GM18870 (cell line): ENCODE measurements around the gene IL19.
"Not testable (repeated sequence)": the region's sequence is repeated elsewhere in the genome, so short reads cannot be mapped to it uniquely, and the experiment has no call there.

Source experiments
- ATAC-seq: cut with Tn5 transposase; IDR thresholded peaks from one replicate; pipeline ENCODE4 v1.9.1; 2021; ENCODE audit warnings: moderate library complexity; ENCODE audit not compliant: unreplicated experiment

IL19 gene

DNA sequence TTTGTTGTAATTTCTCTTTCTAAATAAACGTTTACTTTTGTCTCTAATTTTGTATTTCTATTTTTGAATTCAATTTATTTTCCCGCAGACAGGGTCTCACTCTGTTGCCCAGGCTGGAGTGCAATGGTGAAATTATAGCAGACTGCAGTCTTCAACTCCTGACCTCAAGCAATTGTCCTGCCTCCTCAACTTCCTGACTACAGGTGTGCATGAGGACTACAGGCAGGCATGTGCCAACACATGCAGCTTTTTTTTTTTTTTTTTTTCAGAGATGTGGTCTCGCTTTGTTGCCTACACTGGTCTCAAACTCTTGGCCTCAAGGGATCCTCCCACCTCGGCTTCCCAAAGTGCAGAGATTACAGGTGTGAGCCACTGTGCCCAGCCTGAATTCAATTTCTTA lies 58.2 kb downstream of the IL19 start:
- no peak for ATAC-seq

DNA sequence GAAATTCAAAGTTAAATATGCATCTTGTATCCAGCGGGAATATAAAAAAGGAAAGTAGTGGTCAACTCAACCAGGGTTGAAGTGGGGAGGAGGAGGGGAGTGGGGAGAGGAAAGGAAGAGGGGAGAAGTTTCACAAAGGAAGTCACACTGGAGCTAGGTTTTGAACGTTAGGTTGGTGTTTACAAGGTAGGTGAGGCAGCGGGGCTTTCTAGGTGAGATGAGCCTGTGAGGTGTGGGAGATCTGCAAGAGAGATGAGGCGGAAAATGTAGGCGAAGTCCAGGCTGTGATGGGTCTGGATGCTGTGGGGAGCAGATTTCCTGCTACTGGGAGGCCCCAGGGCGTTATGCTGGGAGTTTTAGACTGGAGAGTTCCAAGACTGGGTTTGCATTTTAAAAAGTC lies 58.7 kb downstream of the IL19 start:
- ATAC-seq, result no peak

DNA sequence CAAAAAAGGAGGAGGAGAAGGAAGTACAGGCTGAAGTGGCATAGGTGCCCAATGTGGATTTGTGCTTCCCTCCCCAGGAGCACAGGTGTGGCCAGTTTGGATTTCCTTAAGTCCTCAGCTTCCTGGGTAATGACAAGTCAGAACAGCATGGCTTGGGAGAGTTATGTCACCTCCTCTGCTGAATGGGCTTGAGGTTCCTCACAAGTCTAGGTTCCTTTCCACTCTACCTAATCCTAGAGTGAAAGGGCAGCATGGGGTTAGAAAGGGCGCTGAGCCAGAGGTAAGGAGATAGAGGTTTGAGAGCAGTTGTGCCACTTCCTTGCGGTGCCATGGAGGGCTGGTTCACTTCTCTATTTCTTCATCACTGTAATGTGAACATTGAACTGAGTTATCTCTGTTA lies 59.3 kb downstream of the IL19 start:
- no peak for ATAC-seq

- no peak for ATAC-seq
Observed at GRCh38 chr1:206831650-206832049, 61.1 kb downstream of the IL19 start.

- no peak for ATAC-seq
Observed at GRCh38 chr1:206832352-206832880, 61.8 kb downstream of the IL19 start.

GRCh38 chr1:206833106-206833680 lies 62.6 kb downstream of the IL19 start:
- no peak for ATAC-seq

DNA sequence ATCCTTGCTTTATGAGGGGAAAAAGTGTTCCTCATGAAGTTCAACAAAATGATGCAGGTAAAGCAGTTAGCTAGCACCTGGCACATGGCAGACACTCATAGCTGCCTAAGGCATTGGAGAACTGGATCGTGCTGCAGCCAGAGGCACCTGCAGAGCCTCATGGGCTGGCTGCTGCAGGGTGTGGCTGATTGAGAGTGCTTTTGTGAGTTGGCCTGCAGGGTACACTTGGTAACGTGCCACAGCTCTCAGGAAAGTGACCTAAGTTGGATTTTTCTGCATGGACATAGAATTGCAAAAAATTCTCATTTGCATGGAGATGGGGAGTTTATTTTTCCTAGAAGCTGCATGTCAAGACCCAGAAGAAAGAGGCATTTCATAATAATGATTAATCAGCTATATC lies 63.2 kb downstream of the IL19 start:
- no peak for ATAC-seq

GRCh38 chr1:206834217-206834616 lies 63.6 kb downstream of the IL19 start:
- ATAC-seq, result no peak

GRCh38 chr1:206834711-206835110 lies 64.1 kb downstream of the IL19 start:
- no peak for ATAC-seq

- no peak for ATAC-seq
Observed at GRCh38 chr1:206835186-206835585, 64.6 kb downstream of the IL19 start.

DNA sequence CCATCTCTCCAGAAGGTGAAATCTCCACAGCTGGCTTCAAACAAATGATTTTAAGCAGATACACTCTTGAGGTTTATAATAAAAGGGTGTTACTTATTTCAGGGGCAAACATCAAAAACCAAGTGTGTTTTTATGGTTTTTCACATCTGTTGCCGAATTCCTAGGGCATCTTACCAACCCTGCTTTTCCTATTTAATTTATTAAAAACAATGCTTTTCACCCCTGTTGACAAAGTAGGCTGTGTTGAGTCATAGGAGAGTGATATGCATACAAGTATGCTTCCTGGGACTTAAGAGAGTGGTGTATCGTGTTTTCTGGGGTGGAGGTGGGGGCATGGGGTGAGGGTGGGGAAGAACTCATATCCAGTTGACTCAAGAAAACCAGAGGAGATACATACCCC lies 65.5 kb downstream of the IL19 start:
- no peak for ATAC-seq

GRCh38 chr1:206839006-206839560 lies 68.5 kb downstream of the IL19 start:
- ATAC-seq, result no peak

DNA sequence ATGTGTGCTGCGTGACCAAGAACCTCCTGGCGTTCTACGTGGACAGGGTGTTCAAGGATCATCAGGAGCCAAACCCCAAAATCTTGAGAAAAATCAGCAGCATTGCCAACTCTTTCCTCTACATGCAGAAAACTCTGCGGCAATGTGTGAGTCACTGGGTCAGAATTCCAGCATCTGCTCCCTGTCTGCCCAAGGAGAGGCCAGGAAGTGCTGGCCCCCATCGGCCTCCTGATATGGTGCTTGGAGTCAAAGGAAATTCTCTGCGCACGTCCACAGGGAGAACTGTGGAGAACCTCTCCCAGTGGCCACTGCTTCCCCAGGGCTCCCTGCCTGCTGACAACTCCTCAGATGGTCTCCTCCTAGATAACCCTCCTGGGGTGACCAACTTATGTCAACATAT lies 69.3 kb downstream of the IL19 start:
- ATAC-seq, result no peak

DNA sequence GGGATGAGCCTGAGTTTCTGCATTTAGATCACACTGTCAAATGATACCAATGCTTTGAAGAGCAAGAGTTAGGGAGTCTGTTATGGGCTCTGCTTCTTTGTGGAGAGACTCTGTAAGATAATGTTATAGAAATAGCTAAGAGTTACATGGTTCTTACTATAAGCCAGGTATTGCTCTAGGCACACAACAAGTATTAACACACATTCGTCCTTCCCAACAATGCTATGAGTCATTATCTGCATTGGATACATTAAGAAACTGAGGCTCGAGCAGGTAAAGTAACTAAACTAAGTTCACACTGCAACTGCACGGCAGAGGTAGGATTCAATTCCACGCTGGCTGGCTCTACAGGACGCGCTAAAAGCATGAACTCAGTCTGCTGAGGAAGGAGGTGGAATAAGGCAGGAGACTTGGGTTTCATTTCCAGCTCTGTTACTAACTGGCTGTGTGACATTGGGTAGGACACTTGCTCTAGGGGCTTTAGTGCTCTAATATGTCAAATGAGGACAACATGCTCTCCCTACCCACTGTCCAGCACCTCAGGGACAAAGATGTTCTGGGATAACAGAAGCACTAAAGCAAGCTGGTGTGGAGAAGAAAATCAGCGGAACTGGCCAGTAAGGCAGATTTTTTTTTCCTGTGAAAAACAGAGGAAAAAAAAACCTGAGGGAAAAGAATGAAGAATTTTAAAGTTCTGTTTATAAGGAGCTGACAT lies 71.2 kb downstream of the IL19 start:
- ATAC-seq, result no peak

DNA sequence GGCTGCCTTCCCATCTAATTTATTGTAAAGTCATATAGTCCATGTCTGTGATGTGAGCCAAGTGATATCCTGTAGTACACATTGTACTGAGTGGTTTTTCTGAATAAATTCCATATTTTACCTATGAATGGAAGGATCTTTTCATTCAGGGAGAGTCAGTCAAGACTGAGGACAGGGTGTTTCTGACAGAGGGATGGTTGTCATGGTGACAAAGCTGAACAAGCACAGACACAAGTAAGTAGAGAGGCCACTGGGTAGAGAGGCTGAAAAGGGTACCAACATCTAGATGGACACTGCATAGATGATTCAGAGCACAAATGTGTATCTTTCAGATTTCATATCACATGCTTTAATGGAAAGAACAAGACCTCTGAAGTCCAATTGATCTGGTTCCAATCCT lies 72.3 kb downstream of the IL19 start:
- ATAC-seq, result no peak

DNA sequence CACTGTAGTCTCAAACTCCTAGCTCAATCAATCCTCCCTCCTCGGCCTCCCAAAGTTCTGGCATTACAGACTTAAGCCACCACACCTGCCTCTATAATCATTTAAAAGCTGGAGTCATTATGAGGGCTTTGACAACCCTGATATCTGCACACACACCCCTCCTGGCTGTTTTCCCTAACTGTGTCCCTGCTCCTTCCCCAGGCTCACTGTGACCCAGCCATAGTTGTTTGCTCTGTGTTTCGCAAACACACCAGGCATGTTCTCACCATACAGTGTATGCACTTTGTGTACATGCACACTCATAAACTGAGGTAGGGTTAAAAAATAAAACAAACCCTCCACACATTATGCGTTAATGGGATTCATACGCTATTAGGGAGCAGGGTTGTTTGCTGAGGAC lies 73.1 kb downstream of the IL19 start:
- ATAC-seq, result no peak

DNA sequence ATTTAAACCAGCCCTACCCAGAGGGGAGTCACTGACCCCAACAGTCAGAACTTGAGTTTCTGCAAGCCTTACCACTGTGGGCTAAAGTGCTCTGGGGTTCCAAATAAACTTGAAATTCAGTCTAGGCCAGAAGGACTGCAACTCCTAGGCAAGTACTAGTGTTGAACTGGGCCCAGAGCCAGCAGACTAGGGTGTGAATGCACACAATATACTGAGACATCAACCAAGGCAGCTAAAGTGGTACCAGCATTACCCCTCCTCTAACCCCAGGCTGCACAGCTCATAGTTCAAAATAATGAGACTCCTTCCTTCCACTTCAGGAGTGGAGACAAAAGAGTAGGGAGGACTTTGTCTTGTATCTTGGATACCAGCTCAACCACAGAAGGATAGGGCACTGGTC lies 75.9 kb downstream of the IL19 start:
- no peak for ATAC-seq

DNA sequence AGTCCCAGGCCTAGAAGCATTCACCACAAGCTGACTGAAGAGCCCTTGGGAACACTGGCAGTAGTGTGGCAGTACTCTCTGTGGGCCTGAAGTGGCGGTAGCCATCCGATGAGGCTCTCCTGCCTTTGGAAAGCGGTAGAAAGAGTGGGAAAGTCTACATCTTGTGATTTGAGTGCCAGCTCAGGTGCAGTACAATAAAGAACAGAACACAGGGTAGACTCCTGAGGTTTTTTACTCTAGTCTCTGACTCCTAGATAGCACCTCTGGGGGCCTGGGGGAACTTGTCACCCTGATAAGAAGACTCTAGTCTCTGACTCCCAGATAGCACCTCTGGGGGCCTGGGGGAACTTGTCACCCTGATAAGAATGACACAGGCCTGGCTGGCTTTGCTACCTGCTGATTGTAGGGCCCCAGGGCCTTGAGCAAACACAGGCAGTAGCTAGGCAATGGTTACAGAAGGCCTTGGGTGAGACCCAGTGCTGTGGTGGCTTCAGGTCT lies 76.8 kb downstream of the IL19 start:
- ATAC-seq, result no peak

DNA sequence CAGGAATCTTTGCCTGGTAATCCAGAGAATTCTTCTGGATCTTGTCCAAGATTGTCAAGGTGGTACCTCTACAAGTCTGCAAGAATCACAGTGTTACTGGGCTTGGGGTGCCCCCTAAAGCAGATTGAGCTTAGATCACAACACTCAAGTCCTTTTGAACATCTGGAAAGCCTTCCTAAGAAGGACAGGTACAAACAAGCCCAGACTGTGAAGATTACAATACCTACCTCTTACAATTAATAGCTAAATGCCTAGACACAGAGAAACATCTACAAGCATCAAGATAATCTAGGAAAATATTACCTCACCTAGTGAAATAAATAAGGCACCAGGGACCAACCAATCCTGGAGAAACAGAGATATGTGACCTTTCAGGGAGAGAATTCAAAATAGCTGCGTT lies 77.4 kb downstream of the IL19 start:
- no peak for ATAC-seq

GRCh38 chr1:206850401-206850800 lies 79.8 kb downstream of the IL19 start:
- ATAC-seq, result no peak

DNA sequence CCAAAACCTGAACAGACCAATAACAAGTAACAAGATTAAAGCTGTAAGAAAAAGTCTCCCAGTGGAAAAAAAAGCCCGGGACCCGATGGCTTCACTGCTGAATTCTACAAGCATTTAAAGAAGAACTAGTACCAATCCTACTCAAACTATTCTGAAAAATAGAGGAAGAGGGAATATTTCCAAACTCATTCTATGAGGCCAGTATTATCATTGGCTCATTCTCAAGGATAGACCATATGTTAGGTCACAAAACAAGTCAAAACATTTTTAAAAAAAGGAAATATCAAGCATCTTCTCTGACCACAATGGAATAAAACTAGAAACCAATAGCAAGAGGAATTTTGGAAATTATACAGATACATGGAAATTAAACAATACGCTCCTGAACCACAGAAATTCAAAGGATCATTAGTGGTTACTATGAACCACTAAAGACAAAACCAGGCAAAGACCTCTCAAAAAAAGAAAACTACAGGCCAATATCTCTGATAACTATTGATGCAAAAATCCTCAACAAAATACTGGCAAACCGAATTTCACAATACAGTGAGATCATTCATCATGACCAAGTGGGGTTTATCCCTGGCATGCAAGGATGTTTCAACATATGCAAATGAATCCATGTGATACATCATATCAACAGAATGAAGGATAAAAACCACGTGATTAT lies 80.9 kb downstream of the IL19 start:
- ATAC-seq, result no peak

- ATAC-seq, result not testable (repeated sequence)
Observed at GRCh38 chr1:206852662-206853061, 82.1 kb downstream of the IL19 start.
